GM23338 (cell line): Measurements from ENCODE around the gene IER5L. TPM values are rescaled to one million over a fixed set of nuclear protein-coding genes. Genes with fewer than 3 reads are reported as not detected.

Experiments used
- ATAC-seq: fragments of 200-7000 bp; cut with Tn5 transposase; 3 replicates; pipeline ENCODE4 v1.9.1; 2020
- DNase-seq: peaks from one replicate; pipeline ENCODE4 v3.0.0-alpha.2; 2015; ENCODE audit warnings: low spot score
- H2AFZ ChIP-seq: fragments of 200-600 bp; sonication (generic); 2 replicates; pipeline ENCODE4 v1.8.0; 2016; ENCODE audit warnings: antibody characterized with exemption, mild to moderate bottlenecking, moderate library complexity
- H3F3A ChIP-seq: fragments of 200-600 bp; sonication (generic); replicated peaks from 2 replicates; pipeline ENCODE4 v1.8.0; 2017; ENCODE audit warnings: antibody characterized with exemption, mixed run types, low read depth
- H3K27ac ChIP-seq: fragments of 200-600 bp; sonication (generic); 2 replicates; pipeline ENCODE4 v1.6.1; 2016; ENCODE audit warnings: low read depth
- H3K27me3 ChIP-seq: fragments of 200-600 bp; sonication (generic); 2 replicates; pipeline ENCODE4 v1.8.0; 2016; ENCODE audit warnings: mild to moderate bottlenecking, mixed run types, moderate library complexity; ENCODE audit not compliant: insufficient read depth
- H3K36me3 ChIP-seq: fragments of 200-600 bp; sonication (generic); 2 replicates; pipeline ENCODE4 v1.8.0; 2016; ENCODE audit warnings: mild to moderate bottlenecking; ENCODE audit not compliant: insufficient read depth
- H3K4me1 ChIP-seq: fragments of 200-600 bp; sonication (generic); 2 replicates; pipeline ENCODE4 v1.8.0; 2016; ENCODE audit warnings: mild to moderate bottlenecking, moderate library complexity; ENCODE audit not compliant: insufficient read depth
- H3K4me2 ChIP-seq: fragments of 200-600 bp; sonication (generic); 2 replicates; pipeline ENCODE4 v1.7.1; 2017; ENCODE audit warnings: mixed run types
- H3K4me3 ChIP-seq: fragments of 200-600 bp; sonication (generic); 2 replicates; pipeline ENCODE4 v1.6.1; 2016; ENCODE audit warnings: mixed run types
- H3K79me2 ChIP-seq: fragments of 200-600 bp; sonication (generic); replicated peaks from 2 replicates; pipeline ENCODE4 v1.8.0; 2017; ENCODE audit warnings: mild to moderate bottlenecking; ENCODE audit not compliant: insufficient read depth
- H3K9me2 ChIP-seq: fragments of 200-600 bp; sonication (generic); 2 replicates; pipeline ENCODE4 v1.8.0; 2017; ENCODE audit not compliant: insufficient read depth
- H4K20me1 ChIP-seq: fragments of 200-600 bp; sonication (generic); replicated peaks from 2 replicates; pipeline ENCODE4 v1.8.0; 2017; ENCODE audit warnings: mild to moderate bottlenecking; ENCODE audit not compliant: insufficient read depth
- H3K27ac Mint-ChIP-seq: 2 replicates; pipeline ENCODE4 v1.8.0; 2020; ENCODE audit warnings: inconsistent platforms, mild to moderate bottlenecking, moderate library complexity, mixed read lengths
- H3K27me3 Mint-ChIP-seq: 3 replicates; pipeline ENCODE4 v1.8.0; 2022; ENCODE audit warnings: low read depth, mild to moderate bottlenecking, moderate library complexity, mixed read lengths, inconsistent platforms; ENCODE audit not compliant: insufficient read depth, poor library complexity
- H3K36me3 Mint-ChIP-seq: 3 replicates; pipeline ENCODE4 v1.8.0; 2021; ENCODE audit warnings: low read depth, mild to moderate bottlenecking, inconsistent platforms, moderate library complexity, mixed read lengths
- H3K4me1 Mint-ChIP-seq: 3 replicates; pipeline ENCODE4 v1.8.0; 2020; ENCODE audit warnings: mild to moderate bottlenecking, inconsistent platforms, mixed read lengths
- H3K4me3 Mint-ChIP-seq: 3 replicates; pipeline ENCODE4 v1.8.0; 2021; ENCODE audit warnings: moderate library complexity, mild to moderate bottlenecking, inconsistent platforms, mixed read lengths
- H3K9me3 Mint-ChIP-seq: 3 replicates; pipeline ENCODE4 v1.8.0; 2020; ENCODE audit warnings: moderate library complexity, mild to moderate bottlenecking, inconsistent platforms, mixed read lengths
- POLR2AphosphoS5 ChIP-seq: IDR thresholded peaks from 2 replicates; pipeline ENCODE4 v1.6.1; 2016; ENCODE audit warnings: antibody characterized with exemption, low read depth
- ZNF331 ChIP-seq: fragments of 250-450 bp; sonication (Bioruptor Pico); IDR thresholded peaks from 2 replicates; pipeline ENCODE4 v1.5.0; 2020; ENCODE audit warnings: low read depth, mild to moderate bottlenecking, moderate library complexity
- polyA plus RNA-seq: library from polyadenylated mRNA; unstranded; fragments of >200 nt; fragmentation: Nextera tagmentation; extraction: Ambion mirVana; gene quantifications from 2 replicates; pipeline ENCODE4 v1.2.1, GENCODE V29; 2016
- total RNA-seq: library from RNA; depleted of rRNA; stranded (reverse); fragments of >200 nt; shearing (Covaris generic); gene quantifications from 2 replicates; pipeline ENCODE4 v1.2.3, GENCODE V29; 2014
- TF ChIP-seq, protein P1 (sequence below): fragments of 250-450 bp; sonication (Bioruptor Pico); IDR thresholded peaks from 2 replicates; pipeline ENCODE4 v1.5.0; 2020; ENCODE audit warnings: mild to moderate bottlenecking, moderate library complexity
- TF ChIP-seq, protein P2 (sequence below): IDR thresholded peaks from 2 replicates; pipeline ENCODE4 v1.6.1; 2016; ENCODE audit warnings: antibody characterized with exemption

IER5L gene
- total and polyA plus RNA-seq, 2 experiments from 2014 or later = 0.19 to 0.90 TPM

DNA sequence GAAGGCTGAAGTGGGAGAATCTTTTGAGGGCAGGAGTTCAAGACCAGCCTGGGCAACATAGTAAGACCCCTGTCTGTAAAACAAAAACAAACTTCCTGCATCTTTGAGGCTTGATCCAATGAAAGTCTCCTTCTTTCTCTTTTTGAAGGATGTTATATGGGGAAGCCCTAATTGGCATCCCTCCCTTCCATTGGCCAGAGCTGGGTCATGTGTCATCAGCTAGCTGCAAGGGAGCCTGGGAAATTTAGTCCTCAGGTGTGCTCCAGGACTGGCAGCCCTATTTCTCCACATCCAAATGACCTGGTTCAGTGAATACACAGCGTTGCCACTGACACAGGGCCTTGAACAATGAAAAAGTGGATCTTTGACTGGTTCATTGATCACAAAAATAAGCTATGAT lies 9.0 kb upstream of the IER5L start (continued):
- TF ChIP-seq, protein P1, sequence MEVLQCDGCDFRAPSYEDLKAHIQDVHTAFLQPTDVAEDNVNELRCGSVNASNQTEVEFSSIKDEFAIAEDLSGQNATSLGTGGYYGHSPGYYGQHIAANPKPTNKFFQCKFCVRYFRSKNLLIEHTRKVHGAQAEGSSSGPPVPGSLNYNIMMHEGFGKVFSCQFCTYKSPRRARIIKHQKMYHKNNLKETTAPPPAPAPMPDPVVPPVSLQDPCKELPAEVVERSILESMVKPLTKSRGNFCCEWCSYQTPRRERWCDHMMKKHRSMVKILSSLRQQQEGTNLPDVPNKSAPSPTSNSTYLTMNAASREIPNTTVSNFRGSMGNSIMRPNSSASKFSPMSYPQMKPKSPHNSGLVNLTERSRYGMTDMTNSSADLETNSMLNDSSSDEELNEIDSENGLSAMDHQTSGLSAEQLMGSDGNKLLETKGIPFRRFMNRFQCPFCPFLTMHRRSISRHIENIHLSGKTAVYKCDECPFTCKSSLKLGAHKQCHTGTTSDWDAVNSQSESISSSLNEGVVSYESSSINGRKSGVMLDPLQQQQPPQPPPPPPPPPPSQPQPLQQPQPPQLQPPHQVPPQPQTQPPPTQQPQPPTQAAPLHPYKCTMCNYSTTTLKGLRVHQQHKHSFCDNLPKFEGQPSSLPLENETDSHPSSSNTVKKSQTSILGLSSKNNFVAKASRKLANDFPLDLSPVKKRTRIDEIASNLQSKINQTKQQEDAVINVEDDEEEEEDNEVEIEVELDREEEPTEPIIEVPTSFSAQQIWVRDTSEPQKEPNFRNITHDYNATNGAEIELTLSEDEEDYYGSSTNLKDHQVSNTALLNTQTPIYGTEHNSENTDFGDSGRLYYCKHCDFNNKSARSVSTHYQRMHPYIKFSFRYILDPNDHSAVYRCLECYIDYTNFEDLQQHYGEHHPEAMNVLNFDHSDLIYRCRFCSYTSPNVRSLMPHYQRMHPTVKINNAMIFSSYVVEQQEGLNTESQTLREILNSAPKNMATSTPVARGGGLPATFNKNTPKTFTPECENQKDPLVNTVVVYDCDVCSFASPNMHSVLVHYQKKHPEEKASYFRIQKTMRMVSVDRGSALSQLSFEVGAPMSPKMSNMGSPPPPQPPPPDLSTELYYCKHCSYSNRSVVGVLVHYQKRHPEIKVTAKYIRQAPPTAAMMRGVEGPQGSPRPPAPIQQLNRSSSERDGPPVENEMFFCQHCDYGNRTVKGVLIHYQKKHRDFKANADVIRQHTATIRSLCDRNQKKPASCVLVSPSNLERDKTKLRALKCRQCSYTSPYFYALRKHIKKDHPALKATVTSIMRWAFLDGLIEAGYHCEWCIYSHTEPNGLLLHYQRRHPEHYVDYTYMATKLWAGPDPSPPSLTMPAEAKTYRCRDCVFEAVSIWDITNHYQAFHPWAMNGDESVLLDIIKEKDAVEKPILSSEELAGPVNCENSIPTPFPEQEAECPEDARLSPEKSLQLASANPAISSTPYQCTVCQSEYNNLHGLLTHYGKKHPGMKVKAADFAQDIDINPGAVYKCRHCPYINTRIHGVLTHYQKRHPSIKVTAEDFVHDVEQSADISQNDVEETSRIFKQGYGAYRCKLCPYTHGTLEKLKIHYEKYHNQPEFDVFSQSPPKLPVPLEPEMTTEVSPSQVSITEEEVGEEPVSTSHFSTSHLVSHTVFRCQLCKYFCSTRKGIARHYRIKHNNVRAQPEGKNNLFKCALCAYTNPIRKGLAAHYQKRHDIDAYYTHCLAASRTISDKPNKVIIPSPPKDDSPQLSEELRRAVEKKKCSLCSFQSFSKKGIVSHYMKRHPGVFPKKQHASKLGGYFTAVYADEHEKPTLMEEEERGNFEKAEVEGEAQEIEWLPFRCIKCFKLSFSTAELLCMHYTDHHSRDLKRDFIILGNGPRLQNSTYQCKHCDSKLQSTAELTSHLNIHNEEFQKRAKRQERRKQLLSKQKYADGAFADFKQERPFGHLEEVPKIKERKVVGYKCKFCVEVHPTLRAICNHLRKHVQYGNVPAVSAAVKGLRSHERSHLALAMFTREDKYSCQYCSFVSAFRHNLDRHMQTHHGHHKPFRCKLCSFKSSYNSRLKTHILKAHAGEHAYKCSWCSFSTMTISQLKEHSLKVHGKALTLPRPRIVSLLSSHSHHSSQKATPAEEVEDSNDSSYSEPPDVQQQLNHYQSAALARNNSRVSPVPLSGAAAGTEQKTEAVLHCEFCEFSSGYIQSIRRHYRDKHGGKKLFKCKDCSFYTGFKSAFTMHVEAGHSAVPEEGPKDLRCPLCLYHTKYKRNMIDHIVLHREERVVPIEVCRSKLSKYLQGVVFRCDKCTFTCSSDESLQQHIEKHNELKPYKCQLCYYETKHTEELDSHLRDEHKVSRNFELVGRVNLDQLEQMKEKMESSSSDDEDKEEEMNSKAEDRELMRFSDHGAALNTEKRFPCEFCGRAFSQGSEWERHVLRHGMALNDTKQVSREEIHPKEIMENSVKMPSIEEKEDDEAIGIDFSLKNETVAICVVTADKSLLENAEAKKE = no peak
- no peak for TF ChIP-seq ZNF331 (CRISPR knock-in tag)

DNA sequence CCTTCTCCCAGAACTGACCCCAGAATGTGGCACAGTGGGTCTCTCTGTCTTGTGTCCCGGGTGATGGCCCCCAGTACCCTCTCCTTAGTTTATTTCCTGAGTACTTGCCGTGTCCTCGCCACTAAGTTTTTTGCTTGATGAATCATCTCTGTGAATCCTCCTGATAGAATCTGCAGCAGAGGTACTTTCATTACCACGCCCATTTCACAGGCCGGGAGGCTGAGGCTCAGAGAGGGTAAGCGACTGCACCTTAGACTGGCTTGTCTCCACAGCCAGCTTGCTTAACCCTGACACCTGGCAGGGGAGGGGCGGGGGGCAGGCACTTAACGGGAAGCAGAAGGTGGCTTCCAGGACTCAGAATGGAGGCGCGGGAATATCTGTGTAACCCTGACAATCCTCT lies 7.9 kb upstream of the IER5L start:
- H4K20me1 ChIP-seq = peaks cover 16% of the 10 kb centered on the region
- no peak overlapping the region for H3K4me3 ChIP-seq
- Mint-ChIP-seq H3K36me3 (no peaks in the 10 kb centered on the region), H3K4me3 (no peak overlapping the region), H3K27ac (no peak overlapping the region), H3K9me3 (no peaks in the 10 kb centered on the region), H3K27me3 (peaks cover 56% of the 10 kb centered on the region), H3K4me1 (peaks cover 6% of the 10 kb centered on the region)
- ATAC-seq = no peak
- no peak for DNase-seq
- no peaks in the 10 kb centered on the region for H3K79me2 ChIP-seq
- H3K9me2 ChIP-seq = no peaks in the 10 kb centered on the region
- 0 out of 2 replicates have a peak, but pooled peaks cover 8% of the 10 kb centered on the region for H3F3A ChIP-seq
- peaks cover 28% of the 10 kb centered on the region for H3K27me3 ChIP-seq
- H3K4me1 ChIP-seq = no peaks in the 10 kb centered on the region
- no peak overlapping the region for H2AFZ ChIP-seq
- H3K27ac ChIP-seq = no peak overlapping the region
- no peaks in the 10 kb centered on the region for H3K36me3 ChIP-seq
- TF ChIP-seq POLR2AphosphoS5 = no peak
- TF ChIP-seq, protein P2, sequence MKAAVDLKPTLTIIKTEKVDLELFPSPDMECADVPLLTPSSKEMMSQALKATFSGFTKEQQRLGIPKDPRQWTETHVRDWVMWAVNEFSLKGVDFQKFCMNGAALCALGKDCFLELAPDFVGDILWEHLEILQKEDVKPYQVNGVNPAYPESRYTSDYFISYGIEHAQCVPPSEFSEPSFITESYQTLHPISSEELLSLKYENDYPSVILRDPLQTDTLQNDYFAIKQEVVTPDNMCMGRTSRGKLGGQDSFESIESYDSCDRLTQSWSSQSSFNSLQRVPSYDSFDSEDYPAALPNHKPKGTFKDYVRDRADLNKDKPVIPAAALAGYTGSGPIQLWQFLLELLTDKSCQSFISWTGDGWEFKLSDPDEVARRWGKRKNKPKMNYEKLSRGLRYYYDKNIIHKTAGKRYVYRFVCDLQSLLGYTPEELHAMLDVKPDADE = no peak
- H3K4me2 ChIP-seq = no peak overlapping the region
